Heart right ventricle (tissue), 16 donors: Measurements from ENCODE around the gene ELL. TPM values are rescaled to one million over a fixed set of nuclear protein-coding genes. Genes with fewer than 3 reads are reported as not detected.

Experiments
- ATAC-seq, 8 donors: fragments of 200-7000 bp; cut with Tn5 transposase; one replicate each; pipeline ENCODE4 v1.9.1; 2020; ENCODE audit warnings: mild to moderate bottlenecking in 8 of 8, moderate library complexity in 8 of 8, moderate number of reproducible peaks in 1 of 8
- DNase-seq, 2 donors: peaks; one replicate each; pipeline ENCODE4 v3.0.0-alpha.2; 2020
- H3K27ac ChIP-seq, 10 donors: fragments of 200-600 bp; sonication (generic) in 2 of 10; one replicate each; pipeline versions ENCODE4 v1.5.0 to v1.8.0; 2020 to 2022; ENCODE audit warnings: mild to moderate bottlenecking in 3 of 10
- H3K27me3 ChIP-seq, 7 donors: fragments of 200-600 bp; one replicate each; pipeline ENCODE4 v1.8.0; 2021 to 2022; ENCODE audit warnings: mild to moderate bottlenecking in 2 of 7
- H3K36me3 ChIP-seq, 9 donors: fragments of 200-600 bp; sonication (generic) in 1 of 9; one replicate each; pipeline versions ENCODE4 v1.5.0 to v1.8.0; 2020 to 2022; ENCODE audit warnings: mild to moderate bottlenecking in 2 of 9
- H3K4me1 ChIP-seq, 9 donors: fragments of 200-600 bp; sonication (generic) in 1 of 9; one replicate each; pipeline versions ENCODE4 v1.5.0 to v1.8.0; 2020 to 2022; ENCODE audit warnings: mild to moderate bottlenecking in 4 of 9
- H3K4me3 ChIP-seq, 10 donors: fragments of 200-600 bp; sonication (generic) in 2 of 10; one replicate each; pipeline versions ENCODE4 v1.5.0 to v1.8.0; 2020 to 2022; ENCODE audit warnings: mild to moderate bottlenecking in 7 of 10, moderate library complexity in 2 of 10
- H3K9me3 ChIP-seq, 11 donors: fragments of 200-600 bp in 10 of 11; sonication (generic) in 2 of 11; one replicate each; pipeline versions ENCODE4 v1.5.0 to v1.8.0; 2013 to 2022; ENCODE audit warnings: mild to moderate bottlenecking in 2 of 11, control low read depth in 1 of 11, moderate library complexity in 1 of 11
- WGBS, 2 donors: extraction: QIAGEN DNeasy Blood & Tissue Kit; methylation state at CpG; one replicate each; pipeline ENCODE4 v1.1.7; 2013; ENCODE audit warnings: inconsistent platforms in 1 of 2; 5-methylcytosine and 5-hydroxymethylcytosine counted together
- intact Hi-C, 10 donors: fragments of 100-400 bp; cut with DNase I; formaldehyde crosslinking; loops; one replicate each; pipeline versions ENCODE4 v1.11.1 to v1.14.2; 2022
- polyA plus RNA-seq, 2 donors: library from polyadenylated mRNA; stranded (reverse); fragments of 200-250 nt; gene quantifications; one replicate each; pipeline ENCODE4 v1.2.3, GENCODE V29; 2013
- total RNA-seq, 10 donors: library from RNA; stranded (reverse); fragmentation: NEBNext Ultra II Directional in 3 of 10; extraction: Animal tissue kit (Norgen Biotek cat#: 25700) in 3 of 10; gene quantifications; one replicate each; pipeline versions ENCODE4 v1.2.1 to v1.2.4, GENCODE V29; 2021 to 2023
- TF ChIP-seq, protein P1 (sequence below), 9 donors: fragments of 200-600 bp; sonication (generic) in 2 of 9; IDR thresholded peaks; one replicate each; pipeline versions ENCODE4 v1.5.0 to v1.8.0; 2021 to 2022; ENCODE audit warnings: antibody characterized with exemption in 9 of 9, mild to moderate bottlenecking in 5 of 9, moderate library complexity in 1 of 9
- donor health status: Arrhythmogenic right ventricular cardiomyopathy.
- donor health status: ischemic (EF 13 %, LVEDD 7.1; RV severe dilation, severe dysfunction).
- donor health status: healthy with polysubstance abuse.
- donor health status: DM: no; HTN: yes; CAD: no.
- donor health status: DM: no; HTN: no; CAD: no.
- donor health status: ischemic (EF 25% LVEDD 6.9; RV normal size, moderate dysfunction).
- donor health status: ischemic (EF 25% LVEDD 5.7; RV mildly dilated, moderate dysfunction).
- donor health status: healthy.
- donor health status: DM: yes; HTN: yes; CAD: no.
- donor health status: Ischemic cardiomyopathy.
- donor health status: ischemic (EF 35%, LVEDD 5.7; RV mildly dilated, moderate dysfunction).
- donor health status: nonischemic (EF 11% LVEDD 7.7; RV severe dilation, severe dysfunction).
- donor health status: DM: yes; HTN: yes; CAD: no.
- donor health status: PGD.
- donor health status: ischemic (EF 29% LVEDD 5.4; RV normal size, mild dysfunction).
- donor health status: nonischemic (EF 23%, LVEDD 6.1; RV moderate dilation, normal function).

Gene ELL
- total and polyA plus RNA-seq, 12 donors = 4.0 to 13.1 (median 6.8) TPM

DNA sequence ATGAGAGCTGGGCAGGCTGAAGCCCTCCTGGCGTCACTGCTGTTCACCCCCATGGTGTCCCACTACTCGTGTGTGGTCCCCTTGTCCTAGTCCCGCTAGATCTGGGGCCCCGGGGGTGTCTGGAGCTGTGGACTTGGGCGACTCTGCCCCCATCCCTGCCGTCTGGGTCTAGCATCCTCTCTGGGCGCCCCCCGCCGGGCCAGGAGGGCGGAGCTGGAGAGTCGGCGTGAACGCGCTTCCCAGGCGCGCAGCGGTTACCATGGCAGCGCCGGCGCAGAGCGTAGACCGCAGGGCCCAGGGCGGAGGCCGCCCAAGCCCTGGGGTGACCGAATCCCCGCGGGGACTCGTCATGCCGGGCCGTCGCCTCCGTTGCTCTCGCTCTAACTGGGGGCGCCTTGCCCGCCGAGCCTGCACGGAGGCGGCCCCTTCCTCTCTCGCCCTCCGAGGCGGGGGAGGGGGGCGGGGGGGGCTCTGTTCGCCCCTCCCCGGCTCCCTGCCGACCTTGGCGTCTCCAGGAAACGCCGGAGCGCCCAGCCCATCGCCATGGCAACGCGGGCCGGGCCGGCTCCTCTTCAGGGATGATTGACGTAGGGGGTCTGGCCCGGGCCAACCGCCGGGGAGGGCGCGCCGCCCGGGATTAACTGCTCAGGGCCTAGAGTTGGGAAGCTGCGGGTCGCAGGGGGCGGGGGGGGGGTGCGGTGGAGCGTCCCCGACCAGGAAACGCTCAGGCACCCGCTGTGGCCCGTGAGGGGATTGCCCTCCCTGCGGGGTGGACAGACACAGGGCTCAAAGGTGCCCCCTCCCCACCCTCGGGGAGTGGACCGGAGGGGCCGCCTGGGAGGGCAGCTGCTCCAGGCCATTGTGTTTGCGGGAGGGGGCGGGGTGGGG is 92.8 kb downstream of the ELL start:
- intact Hi-C loops = no loop called here
- H3K4me3 ChIP-seq = peak overlapping the region in 9 of 10 donors; percentile 34 to 53 (median 48)
- no peaks in the 10 kb centered on the region for H3K9me3 ChIP-seq
- WGBS, 2 donors = 8 to 20% methylated on average over 70 to 77 of the region's 77 CpGs
- DNase-seq (peak; percentile 76 to 80), ATAC-seq (peak; percentile 45 to 74 (median 50))
- H3K27ac ChIP-seq = peak overlapping the region in 9 of 10 donors; percentile 13 to 80 (median 71)
- H3K4me1 ChIP-seq = peaks cover 28 to 79% (median 55%) of the 10 kb centered on the region in 9 donors
- peaks cover 0 to 22% (median 0%) of the 10 kb centered on the region in 9 donors for H3K36me3 ChIP-seq
- H3K27me3 ChIP-seq = no peaks in the 10 kb centered on the region
- TF ChIP-seq, protein P1, sequence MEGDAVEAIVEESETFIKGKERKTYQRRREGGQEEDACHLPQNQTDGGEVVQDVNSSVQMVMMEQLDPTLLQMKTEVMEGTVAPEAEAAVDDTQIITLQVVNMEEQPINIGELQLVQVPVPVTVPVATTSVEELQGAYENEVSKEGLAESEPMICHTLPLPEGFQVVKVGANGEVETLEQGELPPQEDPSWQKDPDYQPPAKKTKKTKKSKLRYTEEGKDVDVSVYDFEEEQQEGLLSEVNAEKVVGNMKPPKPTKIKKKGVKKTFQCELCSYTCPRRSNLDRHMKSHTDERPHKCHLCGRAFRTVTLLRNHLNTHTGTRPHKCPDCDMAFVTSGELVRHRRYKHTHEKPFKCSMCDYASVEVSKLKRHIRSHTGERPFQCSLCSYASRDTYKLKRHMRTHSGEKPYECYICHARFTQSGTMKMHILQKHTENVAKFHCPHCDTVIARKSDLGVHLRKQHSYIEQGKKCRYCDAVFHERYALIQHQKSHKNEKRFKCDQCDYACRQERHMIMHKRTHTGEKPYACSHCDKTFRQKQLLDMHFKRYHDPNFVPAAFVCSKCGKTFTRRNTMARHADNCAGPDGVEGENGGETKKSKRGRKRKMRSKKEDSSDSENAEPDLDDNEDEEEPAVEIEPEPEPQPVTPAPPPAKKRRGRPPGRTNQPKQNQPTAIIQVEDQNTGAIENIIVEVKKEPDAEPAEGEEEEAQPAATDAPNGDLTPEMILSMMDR (IDR thresholded peaks at IDR 0.05) = no peak

DNA sequence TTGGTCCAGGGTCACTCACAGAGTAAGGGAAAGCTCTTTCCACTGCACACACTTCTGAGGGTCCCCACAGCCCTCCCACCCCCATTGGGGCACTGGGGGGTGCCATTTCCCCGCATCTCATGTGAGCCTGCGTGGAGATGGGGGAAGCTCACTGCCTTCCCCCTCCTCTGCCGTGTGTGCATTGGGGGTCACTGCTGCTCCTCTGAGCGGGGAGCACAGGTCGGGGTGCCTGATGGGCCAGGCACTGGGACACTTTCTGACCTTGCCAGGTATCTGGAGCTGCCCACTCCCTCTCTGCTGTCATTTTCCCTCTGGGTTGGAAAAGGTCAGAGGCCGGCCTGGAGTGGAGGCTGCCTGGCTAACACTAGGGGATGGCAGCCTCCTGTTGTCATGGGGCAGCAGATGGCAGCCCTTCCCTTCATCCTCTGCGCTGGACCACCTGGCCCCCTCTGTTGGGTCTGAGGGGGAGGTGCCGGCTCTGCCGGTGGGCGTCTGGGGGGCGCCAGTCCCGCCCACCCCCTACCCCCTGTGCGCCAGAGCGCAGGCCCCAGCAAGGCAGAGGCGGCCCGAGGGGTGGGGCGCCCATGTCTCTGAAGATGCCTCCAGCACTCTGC is 93.6 kb downstream of the ELL start:
- H3K4me3 ChIP-seq = peak overlapping the region in 4 of 10 donors; percentile 34 to 53 (median 52)
- H3K36me3 ChIP-seq = peaks cover 0 to 22% (median 0%) of the 10 kb centered on the region in 9 donors

GRCh38 chr19:18427743-18428113 is 94.1 kb downstream of the ELL start:
- WGBS, 2 donors = 81 to 86% methylated on average over 9 to 12 of the region's 12 CpGs
- H3K27ac ChIP-seq = peak overlapping the region in 2 of 10 donors; percentile 5 to 13
- peaks cover 0 to 22% (median 0%) of the 10 kb centered on the region in 9 donors for H3K36me3 ChIP-seq
- no peak for ATAC-seq
- peaks cover 33 to 84% (median 60%) of the 10 kb centered on the region in 9 donors for H3K4me1 ChIP-seq
- intact Hi-C loops = no loop called here
- no peak for DNase-seq
- no peaks in the 10 kb centered on the region for H3K9me3 ChIP-seq
- H3K27me3 ChIP-seq = no peaks in the 10 kb centered on the region
- TF ChIP-seq, protein P1 (IDR thresholded peaks at IDR 0.05) = no peak
- no peak overlapping the region for H3K4me3 ChIP-seq

More for the DNA sequence above, 93.6 kb downstream of the ELL start:
- peak overlapping the region in 9 of 10 donors; percentile 13 to 80 (median 71) for H3K27ac ChIP-seq
- TF ChIP-seq, protein P1 (IDR thresholded peaks at IDR 0.05) = no peak
- DNase-seq (no peak), ATAC-seq (no peak)
- WGBS, 2 donors = 79 to 82% methylated on average over 14 to 17 of the region's 17 CpGs
- intact Hi-C loops = no loop called here
- peaks cover 31 to 84% (median 60%) of the 10 kb centered on the region in 9 donors for H3K4me1 ChIP-seq
- no peaks in the 10 kb centered on the region for H3K9me3 ChIP-seq
- H3K27me3 ChIP-seq = no peaks in the 10 kb centered on the region

DNA sequence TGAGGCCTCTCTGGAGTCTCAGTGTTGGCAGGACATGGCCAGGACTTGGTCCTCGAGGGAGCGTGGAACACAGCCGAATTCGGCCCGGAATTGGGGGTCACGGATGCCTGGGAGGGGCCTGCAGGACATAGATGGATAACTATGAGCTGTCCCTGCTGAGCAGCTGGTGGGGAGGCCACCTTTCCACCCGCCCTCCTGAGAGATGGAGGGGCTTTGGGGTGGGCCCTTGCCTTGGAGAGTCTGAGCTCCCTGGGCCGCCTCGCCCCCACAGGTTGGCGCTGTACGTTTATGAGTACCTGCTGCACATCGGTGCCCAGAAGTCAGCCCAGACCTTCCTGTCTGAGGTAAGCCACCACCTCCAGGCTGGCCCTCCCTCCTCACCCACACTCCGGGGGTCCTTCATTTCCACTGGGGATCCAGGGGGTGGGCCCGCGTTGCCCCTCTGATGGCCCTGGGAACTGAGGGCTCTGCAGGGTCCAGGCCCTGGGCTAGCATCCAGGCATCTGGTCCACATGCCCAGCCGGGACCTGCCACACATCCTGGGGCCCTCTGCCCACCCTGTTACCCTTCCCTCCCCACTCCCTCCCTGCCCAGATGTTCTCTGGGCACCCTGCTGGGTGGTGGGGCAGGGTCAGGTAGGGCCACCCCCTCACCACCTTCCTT is 94.7 kb downstream of the ELL start:
- Histone ChIP-seq H3K9me3 (no peaks in the 10 kb centered on the region), H3K27me3 (no peaks in the 10 kb centered on the region), H3K4me1 (peaks cover 33 to 84% (median 63%) of the 10 kb centered on the region in 9 donors), H3K36me3 (peaks cover 0 to 21% (median 0%) of the 10 kb centered on the region in 9 donors), H3K4me3 (no peak overlapping the region), H3K27ac (peak overlapping the region in 3 of 10 donors; percentile 71 to 80 (median 79))
- ATAC-seq = no peak
- TF ChIP-seq, protein P1 (IDR thresholded peaks at IDR 0.05) = no peak
- intact Hi-C loops = no loop called here
- 76 to 77% methylated on average over 16 of the region's 16 CpGs for WGBS, 2 donors
- DNase-seq = no peak
